H1 (cell line): ENCODE data around the gene ECT2L. TPM values are rescaled to one million over a fixed set of nuclear protein-coding genes. Genes with fewer than 3 reads are reported as not detected.

Experiments
- CHD1 ChIP-seq: IDR thresholded peaks from 2 replicates; pipeline ENCODE4 v1.6.1; 2012; ENCODE audit warnings: low read depth, low read length, improper control_type of control experiment
- MAX ChIP-seq: IDR thresholded peaks from 2 replicates; pipeline ENCODE4 v1.6.1; 2012; ENCODE audit warnings: inconsistent platforms
- RFX5 ChIP-seq: IDR thresholded peaks from 2 replicates; pipeline ENCODE4 v1.6.1; 2011; ENCODE audit warnings: low read depth, low read length, improper control_type of control experiment, borderline replicate concordance
- TCF12 ChIP-seq: IDR thresholded peaks from 2 replicates; pipeline ENCODE4 v1.6.1; 2011; ENCODE audit warnings: low read depth, mild to moderate bottlenecking, low read length
- ZNF274 ChIP-seq: IDR thresholded peaks from 2 replicates; pipeline ENCODE4 v1.7.0; 2012; ENCODE audit warnings: low read length, borderline replicate concordance; ENCODE audit errors: extremely low read depth
- polyA plus RNA-seq, 7 experiments: library from polyadenylated mRNA; depleted of rRNA in 3 of 7; stranded (reverse) in 5 of 7; unstranded in 2 of 7; fragments of >200 nt in 5 of 7; fragments of 200-250 nt in 2 of 7; gene quantifications; 1 replicate in 5 of 7; 2 replicates in 1 of 7; 4 replicates in 1 of 7; pipeline versions ENCODE4 v1.2.1 to v1.2.3, GENCODE V29; 2011 to 2013; ENCODE audit warnings: missing spikeins in 2 of 7, mixed read lengths in 2 of 7
- total RNA-seq: library from RNA; stranded (reverse); fragmentation: NEBNext Ultra II Directional; extraction: Animal tissue kit (Norgen Biotek cat#: 25700); gene quantifications from 2 replicates; pipeline ENCODE4 v1.2.1, GENCODE V29; 2021

Gene ECT2L
- total and polyA plus RNA-seq, 2 of the 8 experiments (the other 6 are each of a cell fraction or from before 2014, with no cell fraction given) = not detected

GRCh38 chr6:138873191-138873590 is 77.3 kb downstream of the ECT2L start (continued):
- TF ChIP-seq TCF12 = no peak
- no peak for TF ChIP-seq ZNF274
- TF ChIP-seq RFX5 = no peak
- no peak for TF ChIP-seq CHD1
- TF ChIP-seq MAX = no peak
- TF ChIP-seq, all 59 proteins: peak for 0
